ENCODE measurements around the gene ARHGAP26. TPM values are rescaled to one million over a fixed set of nuclear protein-coding genes. Genes with fewer than 3 reads are reported as not detected.

Gene ARHGAP26
- polyA plus RNA-seq, 1 donor (not counting 4 experiments of a cell fraction or from before 2014, with no cell fraction given), result 3.9 TPM

- no peak overlapping the region for H2AFZ ChIP-seq (ENCODE audit: control insufficient read depth, low read length)
- TF ChIP-seq EZH2 (IDR thresholded peaks at IDR 0.05; ENCODE audit: low read length) (no peak), CTCF (optimal IDR thresholded peaks at IDR 0.05 in 1 of 3, IDR thresholded peaks at IDR 0.05 in 1 of 3, conservative IDR thresholded peaks at IDR 0.05 in 1 of 3; ENCODE audit: extremely low read depth in 1 of 3, insufficient read depth in 2 of 3, low read length in 3 of 3) (no peak)
Measured at GRCh38 chr5:143077453-143078103, 307.4 kb downstream of the ARHGAP26 start.

GRCh38 chr5:143078313-143078712, 308.1 kb downstream of the ARHGAP26 start:
- no peaks in the 10 kb centered on the region for H3K36me3 ChIP-seq (ENCODE audit: control insufficient read depth in 2 of 2, extremely low read depth in 1 of 2, insufficient read depth in 2 of 2, low read length in 2 of 2)
- no peak overlapping the region for H3K4me2 ChIP-seq (ENCODE audit: control insufficient read depth, extremely low read depth, insufficient read depth, low read depth, low read length)
- no peak for TF ChIP-seq CTCF (optimal IDR thresholded peaks at IDR 0.05 in 1 of 3, IDR thresholded peaks at IDR 0.05 in 1 of 3, conservative IDR thresholded peaks at IDR 0.05 in 1 of 3; ENCODE audit: extremely low read depth in 1 of 3, insufficient read depth in 2 of 3, low read length in 3 of 3)
- TF ChIP-seq EZH2 (IDR thresholded peaks at IDR 0.05; ENCODE audit: low read length), result no peak
- no peaks in the 10 kb centered on the region for H3K79me2 ChIP-seq (ENCODE audit: control insufficient read depth, insufficient read depth, low read length)
- dilution Hi-C loops (cut with MboI; ENCODE audit: extremely low pct_ligation_motif_present, low sequenced_read_pairs), result no loop called here
- H3K4me3 ChIP-seq (ENCODE audit: control insufficient read depth in 2 of 3, extremely low read depth in 1 of 3, insufficient read depth in 2 of 3, low read depth in 1 of 3, low read length in 3 of 3), result no peak overlapping the region
- no peak overlapping the region for H3K9ac ChIP-seq (ENCODE audit: control insufficient read depth, extremely low read depth, insufficient read depth, low read length)
- H3K27me3 ChIP-seq (ENCODE audit: control insufficient read depth, extremely low read depth, insufficient read depth, low read length), result no peaks in the 10 kb centered on the region
- FAIRE-seq (no peak), DNase-seq (ENCODE audit: low read depth, low spot score) (no peak)
- no peak overlapping the region for H3K27ac ChIP-seq (ENCODE audit: control insufficient read depth, insufficient read depth, low read length)
- H3K4me1 ChIP-seq (ENCODE audit: control insufficient read depth, extremely low read depth, insufficient read depth, low read length), result peaks cover 10% of the 10 kb centered on the region
- H3K9me3 ChIP-seq (ENCODE audit: control insufficient read depth, low read depth, low read length), result peaks cover 4% of the 10 kb centered on the region
- H3K9me1 ChIP-seq (ENCODE audit: control insufficient read depth, extremely low read depth, insufficient read depth, low read length), result no peaks in the 10 kb centered on the region
- no peak overlapping the region for H2AFZ ChIP-seq (ENCODE audit: control insufficient read depth, low read length)
- H4K20me1 ChIP-seq (ENCODE audit: control insufficient read depth, extremely low read depth, insufficient read depth, low read length), result no peaks in the 10 kb centered on the region

More at GRCh38 chr5:143077453-143078103, 307.4 kb downstream of the ARHGAP26 start:
- dilution Hi-C loops (cut with MboI; ENCODE audit: extremely low pct_ligation_motif_present, low sequenced_read_pairs), result no loop called here
- DNase-seq (ENCODE audit: low read depth, low spot score) (no peak), FAIRE-seq (no peak)
- Histone ChIP-seq H3K9me3 (ENCODE audit: control insufficient read depth, low read depth, low read length) (peaks cover 4% of the 10 kb centered on the region), H4K20me1 (ENCODE audit: control insufficient read depth, extremely low read depth, insufficient read depth, low read length) (no peaks in the 10 kb centered on the region), H3K9me1 (ENCODE audit: control insufficient read depth, extremely low read depth, insufficient read depth, low read length) (no peaks in the 10 kb centered on the region), H3K27me3 (ENCODE audit: control insufficient read depth, extremely low read depth, insufficient read depth, low read length) (no peaks in the 10 kb centered on the region), H3K9ac (ENCODE audit: control insufficient read depth, extremely low read depth, insufficient read depth, low read length) (no peak overlapping the region), H3K4me1 (ENCODE audit: control insufficient read depth, extremely low read depth, insufficient read depth, low read length) (peaks cover 10% of the 10 kb centered on the region), H3K36me3 (ENCODE audit: control insufficient read depth in 2 of 2, extremely low read depth in 1 of 2, insufficient read depth in 2 of 2, low read length in 2 of 2) (no peaks in the 10 kb centered on the region), H3K79me2 (ENCODE audit: control insufficient read depth, insufficient read depth, low read length) (no peaks in the 10 kb centered on the region), H3K4me2 (ENCODE audit: control insufficient read depth, extremely low read depth, insufficient read depth, low read depth, low read length) (no peak overlapping the region), H3K4me3 (ENCODE audit: control insufficient read depth in 2 of 3, extremely low read depth in 1 of 3, insufficient read depth in 2 of 3, low read depth in 1 of 3, low read length in 3 of 3) (no peak overlapping the region), H3K27ac (ENCODE audit: control insufficient read depth, insufficient read depth, low read length) (no peak overlapping the region)

Data from keratinocyte (primary cell).